Activated effector memory CD4-positive, alpha-beta T cell treated with Interleukin-2 at 50 U/mL for 16 hours (primary cell): ENCODE results near the gene TBCD.

Experiments used
- DNase-seq: peaks from one replicate; pipeline ENCODE4 v3.0.0-alpha.2; 2020

The TBCD gene

DNA sequence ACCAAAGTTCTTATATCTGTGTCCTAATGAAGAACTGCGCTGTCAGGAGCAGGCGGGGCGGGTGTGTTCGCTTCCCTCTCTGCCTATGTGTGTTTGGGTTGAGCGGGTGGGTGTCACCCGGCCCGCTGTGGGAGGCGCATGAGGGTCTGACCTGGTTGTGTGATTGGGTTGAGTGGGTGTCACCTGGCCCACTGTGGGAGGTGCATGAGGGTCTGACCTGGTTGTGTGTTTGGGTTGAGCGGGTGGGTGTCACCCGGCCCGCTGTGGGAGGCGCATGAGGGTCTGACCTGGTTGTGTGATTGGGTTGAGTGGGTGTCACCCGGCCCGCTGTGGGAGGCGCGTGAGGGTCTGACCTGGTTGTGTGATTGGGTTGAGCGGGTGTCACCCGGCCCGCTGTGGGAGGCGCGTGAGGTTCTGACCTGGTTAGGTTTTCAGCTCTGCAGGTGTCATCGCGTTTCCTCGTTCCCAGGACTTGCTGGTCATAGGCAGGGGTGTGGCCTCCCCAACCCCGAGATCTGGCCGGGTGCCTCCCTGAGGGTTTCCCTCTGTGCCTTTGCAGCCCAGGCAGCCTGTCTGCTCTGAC, 157.5 kb downstream of the TBCD start:
- no peak for DNase-seq

DNA sequence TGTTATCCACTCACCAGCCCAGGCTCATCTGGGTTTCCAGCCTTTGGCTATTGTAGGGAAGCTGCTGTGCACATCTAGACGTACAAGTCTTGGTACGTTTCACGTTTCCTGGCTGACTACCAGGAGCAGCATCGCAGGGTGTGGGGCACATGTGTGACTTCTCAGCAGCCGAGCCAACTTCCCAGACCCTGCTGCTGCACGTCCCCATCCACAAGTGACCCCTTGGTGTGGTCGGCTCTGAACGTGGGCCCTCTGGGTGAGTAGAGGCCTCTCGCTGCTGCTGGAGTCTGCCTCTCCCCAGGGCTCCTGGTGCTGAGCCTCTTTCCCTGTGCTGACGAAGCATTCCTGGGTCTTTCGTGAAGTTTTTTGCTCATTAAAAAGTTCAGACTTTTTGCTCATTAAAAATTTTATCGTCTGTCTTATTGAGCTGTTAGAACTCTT, 158.2 kb downstream of the TBCD start:
- no peak for DNase-seq

DNA sequence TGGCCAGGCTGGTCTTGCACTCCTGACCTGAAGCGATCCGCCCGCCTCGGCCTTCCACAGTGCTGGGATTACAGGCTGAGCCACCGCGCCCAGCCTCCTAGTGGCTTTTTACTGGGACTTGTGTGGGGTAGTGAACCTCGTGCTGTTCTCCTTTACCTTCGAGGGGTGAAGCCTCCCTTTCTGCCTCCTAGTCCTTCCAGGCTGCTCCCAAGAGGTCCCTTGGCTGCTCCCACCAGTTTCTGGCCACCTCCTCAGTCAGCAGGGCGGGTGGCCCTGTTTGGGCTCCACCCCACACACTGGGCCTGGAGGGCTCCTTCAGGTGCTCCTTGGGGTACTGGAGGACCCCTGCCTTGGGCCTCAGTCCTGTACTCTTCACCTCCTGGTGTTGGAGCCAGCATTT, 158.9 kb downstream of the TBCD start:
- no peak for DNase-seq

DNA sequence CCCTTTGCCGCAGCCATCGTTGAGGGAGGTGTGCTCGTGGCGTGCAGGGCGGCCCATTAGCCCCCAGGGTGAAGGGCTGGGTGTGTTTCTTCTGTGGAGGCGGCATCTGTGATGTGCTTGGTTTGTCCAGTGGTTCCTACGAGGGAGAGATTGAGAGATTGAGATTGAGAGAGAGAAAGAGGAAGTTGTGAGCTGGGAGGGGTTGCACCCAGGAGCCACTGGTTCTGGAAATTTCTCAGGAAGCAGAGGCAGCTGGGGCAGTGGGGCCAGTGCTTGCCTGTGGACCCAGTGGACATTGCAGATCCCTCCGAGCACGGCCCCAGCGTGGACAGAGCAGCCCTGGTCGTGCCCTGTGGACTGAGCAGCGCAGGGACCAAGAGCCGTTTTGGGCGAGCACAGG, 160.0 kb downstream of the TBCD start:
- no peak for DNase-seq

DNA sequence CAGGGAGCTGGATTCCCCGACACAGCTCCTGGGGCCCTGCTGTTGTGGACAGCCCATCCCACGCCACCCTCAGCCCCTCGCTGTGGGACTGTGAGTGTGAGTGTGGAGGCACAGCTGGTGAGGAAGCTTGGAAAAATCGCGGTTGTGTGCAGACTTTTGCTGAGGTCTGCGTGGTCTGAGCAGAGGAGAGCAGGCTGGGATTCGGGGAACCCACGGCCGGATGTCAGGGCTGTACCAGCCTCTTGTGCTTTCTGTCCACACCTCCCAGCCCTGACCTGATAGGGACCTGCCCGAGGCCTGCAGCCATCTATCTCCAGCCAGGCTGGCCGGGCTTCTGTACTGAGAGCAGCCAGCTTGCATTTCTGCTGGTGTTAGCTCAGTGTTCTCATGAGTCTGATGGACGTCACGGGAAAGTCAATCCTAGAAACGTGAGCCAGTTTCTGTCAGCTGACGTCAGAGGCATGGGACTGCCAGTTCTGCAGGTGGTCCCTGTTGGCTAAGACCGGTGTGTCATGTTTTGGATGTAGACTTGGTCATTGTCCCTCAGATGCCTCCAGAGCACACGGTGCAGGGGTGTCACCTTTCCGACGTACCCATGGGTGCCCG, 160.7 kb downstream of the TBCD start:
- no peak for DNase-seq

DNA sequence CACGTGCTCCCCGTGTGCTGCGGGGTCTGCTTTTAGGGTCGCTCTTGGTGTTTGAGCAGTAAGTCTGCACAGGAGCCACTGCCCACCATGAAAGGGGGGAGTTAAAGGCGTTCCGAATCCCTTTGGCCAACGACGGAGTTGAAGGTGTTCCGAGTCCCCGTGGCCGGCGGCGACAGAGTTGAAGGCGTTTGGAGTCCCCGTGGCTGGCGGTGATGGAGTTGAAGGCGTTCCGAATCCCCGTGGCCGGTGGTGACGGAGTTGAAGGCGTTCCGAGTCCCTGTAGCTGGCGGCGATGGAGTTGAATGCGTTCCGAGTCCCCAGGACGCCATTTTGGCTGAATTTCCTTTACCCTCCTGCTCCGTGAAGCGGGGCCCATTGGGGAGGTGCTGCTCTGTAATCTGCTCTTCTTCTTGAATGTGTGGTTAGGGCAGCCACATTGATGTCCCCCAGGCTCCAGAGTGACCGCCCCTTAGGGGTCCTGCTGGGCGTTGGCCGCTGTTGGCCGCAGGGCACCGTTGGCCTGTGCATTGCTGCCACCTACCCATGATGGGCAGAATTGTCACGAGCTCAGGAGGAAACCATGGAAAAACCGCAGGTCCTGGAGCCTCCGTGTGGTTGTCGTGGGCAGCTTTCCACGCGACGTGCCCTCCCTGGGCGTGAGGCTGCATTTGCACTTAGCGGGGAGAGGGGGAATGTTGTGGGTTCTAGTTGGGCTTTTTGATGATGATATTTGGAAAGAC, 161.6 kb downstream of the TBCD start:
- DNase-seq = no peak

DNA sequence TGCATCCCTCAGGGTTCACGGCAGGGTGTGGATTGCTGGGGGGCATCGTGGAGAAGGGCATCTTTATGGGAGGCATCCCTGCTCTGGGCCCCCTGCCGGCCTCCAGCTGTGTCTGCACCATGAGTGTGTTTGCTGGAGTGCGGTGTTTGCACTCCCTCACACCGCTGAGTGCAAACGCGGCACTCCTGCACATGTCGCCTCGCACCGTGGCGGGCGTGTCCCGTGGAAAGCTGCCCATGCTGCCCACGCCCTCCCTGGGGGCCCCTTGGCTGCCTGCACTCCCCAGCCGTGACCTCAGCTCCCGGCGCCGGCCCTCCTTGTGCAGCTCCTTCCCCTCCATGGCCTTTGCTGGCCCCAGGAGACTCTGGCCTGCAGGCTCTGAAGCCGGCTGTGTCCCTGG, 162.5 kb downstream of the TBCD start:
- DNase-seq = no peak

DNA sequence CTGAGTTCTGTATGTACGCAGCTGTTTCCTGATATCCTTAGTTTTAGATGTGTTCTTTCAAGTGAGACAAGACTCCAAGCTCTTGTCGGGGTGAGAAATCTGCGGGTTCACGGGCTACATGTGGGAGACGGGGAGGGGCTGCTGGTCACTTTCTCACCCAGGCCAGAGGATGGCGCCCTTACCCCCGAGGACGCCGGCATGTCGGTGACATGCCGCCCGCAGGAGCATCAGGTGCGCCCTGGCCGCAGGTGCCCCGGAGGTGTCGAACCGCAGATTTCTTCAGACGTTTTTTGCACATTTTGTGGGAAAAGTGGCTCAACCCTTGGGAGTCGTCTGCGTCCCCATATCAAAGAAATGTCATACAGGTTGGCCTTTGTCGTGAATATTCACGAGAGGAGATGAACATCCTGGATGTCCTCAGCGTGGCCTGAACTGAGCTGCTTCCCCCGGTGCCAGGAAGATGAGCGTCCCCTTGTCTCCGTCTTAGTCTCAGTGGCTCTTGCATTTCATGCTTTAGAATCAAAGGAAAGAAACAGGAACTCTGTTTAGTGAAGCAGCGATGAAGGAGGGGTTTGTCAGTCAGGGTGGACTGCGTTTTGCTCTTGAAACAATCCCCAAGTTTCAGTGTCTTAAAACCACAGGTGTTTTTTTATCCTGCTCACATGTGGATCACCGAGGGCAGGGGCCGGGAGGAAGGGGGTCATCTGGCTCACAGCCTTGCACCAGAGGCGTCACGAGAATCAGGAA, 163.3 kb downstream of the TBCD start:
- no peak for DNase-seq

DNA sequence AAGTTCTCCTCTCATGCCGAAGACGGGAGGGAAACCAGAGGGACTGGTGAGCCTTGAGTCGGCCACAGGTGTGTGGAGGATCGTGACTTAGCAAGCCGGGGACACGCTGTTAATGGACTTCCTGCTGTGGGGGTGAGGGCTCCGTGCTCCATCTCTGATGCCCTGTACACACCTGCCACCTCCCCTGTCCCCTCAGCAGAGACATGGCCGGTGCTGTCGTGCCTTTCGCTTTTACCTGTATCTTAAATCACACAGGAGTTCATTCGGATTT, 163.8 kb downstream of the TBCD start:
- no peak for DNase-seq

DNA sequence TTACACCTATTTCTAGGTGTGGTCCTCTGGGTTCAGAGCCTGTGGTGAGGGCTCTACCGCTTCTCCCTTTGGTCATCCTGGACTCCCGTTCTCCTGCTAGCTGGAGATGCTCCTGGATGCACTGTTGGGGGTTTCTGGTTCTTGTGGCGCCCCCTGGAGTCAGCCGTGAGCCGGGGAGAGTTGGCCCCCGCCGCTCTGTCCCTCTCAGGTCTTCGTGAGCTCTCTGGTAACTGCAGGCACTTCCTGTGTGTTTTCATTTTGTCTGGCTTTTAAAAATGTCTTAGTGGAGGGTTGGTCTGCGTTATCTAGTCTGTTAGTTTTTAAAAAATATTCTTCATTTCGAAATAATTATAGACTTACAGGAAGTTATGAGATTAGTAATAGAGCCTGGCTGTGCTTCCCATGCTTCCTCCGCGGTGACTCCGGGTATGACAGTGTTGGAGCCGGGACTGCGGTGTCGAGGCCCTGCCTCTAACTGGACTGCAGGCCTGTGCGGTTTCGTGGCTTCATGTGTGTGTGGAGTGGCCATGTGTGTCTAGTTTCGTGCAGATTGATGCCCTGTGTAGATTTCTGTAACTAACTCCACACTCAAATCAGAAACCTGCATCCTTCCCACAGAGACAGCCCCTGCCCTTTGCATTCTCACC, 166.0 kb downstream of the TBCD start:
- no peak for DNase-seq

DNA sequence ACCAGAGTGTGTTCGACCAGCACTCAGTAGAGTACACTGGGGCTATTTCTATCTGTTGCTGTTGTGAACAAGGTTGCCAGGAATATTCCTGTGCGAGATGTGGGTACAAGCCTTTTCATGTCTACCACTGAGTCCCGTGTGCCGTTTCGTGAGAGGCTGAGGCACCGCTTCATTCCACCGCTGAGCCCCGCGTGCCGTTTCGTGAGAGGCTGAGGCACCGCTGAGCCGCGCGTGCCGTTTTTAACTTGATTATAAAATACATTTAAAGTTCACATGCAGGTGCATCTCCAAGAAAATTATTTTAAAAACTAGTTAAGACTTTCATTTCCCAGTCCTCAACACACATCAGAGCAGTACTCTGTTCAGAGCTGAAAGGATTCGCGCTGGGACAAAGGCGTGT, 166.6 kb downstream of the TBCD start:
- no peak for DNase-seq

DNA sequence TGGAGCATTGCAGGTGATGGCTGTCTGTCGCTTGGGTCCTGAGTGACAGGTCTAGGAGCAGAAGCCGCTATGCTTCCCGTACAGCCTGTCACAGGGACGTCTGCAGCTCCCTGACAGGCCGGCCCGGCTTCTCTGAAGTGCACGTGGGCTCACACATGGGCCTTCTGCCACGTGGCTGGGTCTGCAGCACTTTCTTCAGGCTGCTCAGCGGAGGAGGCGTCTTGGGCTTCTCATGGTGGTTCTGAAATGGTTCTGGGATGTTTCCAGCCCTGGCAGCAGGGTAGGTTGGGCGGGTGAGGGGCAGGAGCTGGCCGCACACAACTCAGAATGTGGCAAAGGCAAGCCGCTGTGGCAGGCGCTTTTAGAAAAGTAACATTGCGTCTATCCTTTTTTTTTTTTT, 168.3 kb downstream of the TBCD start:
- no peak for DNase-seq

DNA sequence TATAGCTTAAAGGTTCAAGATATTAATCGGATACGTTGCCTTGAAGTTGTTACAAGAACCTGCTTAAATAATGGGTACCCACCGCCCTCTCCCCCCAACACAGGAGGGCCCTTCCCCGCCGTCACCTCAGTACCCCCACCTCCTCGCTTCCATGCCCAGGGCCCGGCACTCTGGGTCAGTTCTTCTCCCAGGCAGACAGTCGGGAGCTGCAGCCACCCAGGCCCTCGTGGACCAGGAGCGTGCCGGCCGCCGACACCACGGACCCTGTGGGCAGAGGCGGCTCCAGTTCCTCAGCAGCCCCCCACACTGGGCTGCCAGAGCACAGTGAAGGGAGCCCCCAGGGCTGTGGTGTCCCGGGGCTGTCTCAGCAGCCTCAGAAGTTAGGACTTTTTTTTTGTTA, 168.8 kb downstream of the TBCD start:
- DNase-seq = no peak

DNA sequence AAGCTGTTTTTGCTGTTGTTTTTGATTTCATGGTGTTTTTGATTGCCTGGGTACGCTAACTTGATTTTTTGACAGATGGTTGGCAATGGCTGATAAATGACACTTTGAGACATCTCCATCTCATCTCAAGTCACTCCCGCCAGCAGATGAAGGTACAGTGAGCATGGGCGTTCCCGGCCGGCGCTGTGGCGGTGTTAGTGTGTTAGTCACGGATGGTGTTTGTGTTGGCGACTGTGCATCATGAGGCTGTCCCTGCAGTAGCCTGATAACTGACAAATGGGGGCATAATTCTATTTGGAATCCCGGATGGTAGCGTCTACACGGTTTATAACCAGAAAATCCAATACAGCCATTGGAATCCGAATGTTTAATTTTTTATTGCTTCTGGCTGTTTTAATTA, 169.6 kb downstream of the TBCD start:
- DNase-seq = no peak

DNA sequence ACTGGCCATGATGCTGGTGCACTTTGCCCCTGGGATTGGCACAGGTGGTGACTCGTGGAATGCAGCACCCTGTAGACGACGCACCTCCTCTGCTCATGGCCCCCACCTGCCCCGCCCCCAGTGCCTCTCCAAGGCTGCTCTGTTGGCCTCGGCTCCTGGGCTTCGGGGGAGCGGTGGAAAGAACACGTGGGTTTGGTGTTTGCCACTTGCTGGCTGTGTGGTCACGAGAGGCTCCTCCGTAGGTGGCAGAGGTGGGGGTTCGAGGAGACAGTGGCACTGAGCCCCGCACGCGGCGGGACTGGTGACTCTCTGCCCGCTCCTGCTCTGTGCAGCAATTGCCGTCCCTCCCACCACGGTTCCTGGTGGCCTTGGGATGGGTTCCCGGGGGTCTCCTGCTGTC, 170.8 kb downstream of the TBCD start:
- DNase-seq = no peak

DNA sequence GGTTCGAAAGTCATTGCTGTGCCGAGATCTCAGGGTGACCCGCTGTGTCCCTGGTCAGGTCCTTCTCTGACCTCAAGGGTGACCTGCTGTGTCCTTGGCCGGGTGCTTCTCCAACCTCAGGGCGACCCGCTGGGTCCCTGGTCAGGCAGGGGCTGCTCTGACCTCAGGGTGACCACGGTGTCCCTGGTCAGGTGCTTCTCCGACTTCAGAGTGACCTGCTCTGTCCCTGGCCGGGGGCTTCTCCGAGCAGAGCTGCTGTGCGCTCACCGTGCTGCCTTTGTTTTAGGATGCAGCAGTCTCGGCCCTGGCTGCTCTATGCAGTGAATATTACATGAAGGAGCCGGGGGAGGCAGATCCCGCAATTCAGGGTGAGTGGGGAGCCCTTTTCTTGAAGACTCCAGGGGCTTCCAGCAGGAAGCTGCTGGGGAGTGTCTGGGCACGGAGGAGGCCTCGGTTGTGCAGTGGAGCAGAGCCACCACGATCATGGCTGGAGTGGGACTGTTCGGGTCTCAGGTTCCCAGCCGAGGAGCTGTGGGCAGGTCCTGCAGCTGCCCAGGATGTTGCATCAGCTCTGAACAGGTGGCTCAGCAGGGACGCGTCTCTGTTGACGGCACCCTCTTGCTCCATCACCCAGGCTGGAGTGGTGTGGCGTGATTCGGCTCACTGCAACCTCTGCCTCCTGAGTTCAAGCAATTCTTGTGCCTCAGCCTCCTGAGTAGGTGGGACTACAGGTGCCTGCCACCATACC, 171.7 kb downstream of the TBCD start:
- DNase-seq = no peak

DNA sequence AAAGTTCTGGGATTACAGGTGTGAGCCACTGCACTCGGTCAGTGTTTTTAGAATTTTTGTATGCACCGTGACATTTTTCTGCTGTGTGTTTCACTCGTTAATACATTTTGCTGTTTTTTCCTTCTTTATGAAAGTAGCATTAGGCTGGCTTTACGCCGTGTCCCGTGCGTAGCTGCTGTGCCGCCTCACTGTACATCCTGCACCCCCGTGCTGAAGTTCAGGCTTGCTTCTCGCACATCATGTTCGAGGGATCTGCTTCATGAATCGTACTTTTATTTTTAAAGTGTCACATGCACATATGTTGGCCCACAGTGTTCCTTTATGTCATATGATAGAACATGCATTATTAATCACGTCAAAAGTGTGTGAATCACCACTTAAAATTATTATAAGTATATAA, 172.3 kb downstream of the TBCD start:
- DNase-seq = no peak

DNA sequence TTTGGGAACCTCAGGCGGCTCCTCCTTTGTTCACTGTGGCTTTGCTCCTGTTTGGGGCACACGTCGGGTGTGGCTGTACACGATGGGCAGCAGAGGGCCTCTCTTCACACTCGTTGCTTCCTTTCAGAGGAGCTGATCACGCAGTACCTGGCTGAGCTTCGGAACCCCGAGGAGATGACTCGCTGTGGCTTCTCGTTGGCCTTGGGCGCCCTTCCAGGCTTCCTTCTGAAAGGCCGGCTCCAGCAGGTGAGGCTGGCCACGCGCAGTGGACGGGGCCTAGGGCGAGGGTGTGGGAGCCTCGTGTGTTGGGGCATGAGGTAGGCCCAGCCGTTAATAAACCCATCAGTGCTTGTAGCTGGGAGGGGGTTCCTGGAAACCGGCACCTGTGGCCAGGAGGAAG, 172.9 kb downstream of the TBCD start:
- no peak for DNase-seq

DNA sequence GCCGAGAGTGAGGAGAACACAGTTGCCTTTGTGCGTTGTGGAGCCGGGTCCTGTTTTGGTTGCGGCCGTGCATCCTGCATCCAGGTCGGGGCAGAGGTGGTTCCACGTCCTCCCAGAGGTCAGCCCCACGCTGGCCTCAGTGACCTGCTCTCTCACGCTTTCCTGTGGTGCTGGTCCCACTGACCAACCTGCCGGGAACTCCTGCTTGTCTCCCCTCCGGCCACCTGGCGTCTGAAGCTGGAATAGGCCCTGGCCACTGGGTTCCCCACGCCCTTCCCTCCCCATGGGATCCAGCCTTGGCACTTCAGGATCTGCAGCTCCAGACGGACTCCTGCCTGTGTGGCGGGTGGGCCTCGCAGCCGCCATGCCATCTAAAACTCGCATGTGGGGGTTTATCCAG, 173.5 kb downstream of the TBCD start:
- DNase-seq = no peak

DNA sequence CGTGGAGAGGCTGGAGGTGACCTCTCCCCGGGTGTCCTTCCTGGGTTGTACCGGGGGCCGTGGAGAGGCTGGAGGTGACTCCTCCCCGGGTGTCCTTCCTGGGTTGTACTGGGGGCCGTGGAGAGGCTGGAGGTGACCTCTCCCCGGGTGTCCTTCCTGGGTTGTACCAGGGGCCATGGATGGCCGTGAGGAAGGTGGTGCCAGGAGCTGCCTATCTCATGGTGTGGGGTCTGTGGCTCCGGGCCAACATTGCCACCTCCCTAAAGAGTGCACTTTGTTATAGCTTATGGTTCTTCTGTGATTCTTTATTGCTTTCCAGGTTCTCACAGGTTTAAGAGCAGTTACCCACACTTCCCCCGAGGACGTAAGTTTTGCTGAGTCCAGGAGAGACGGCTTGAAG, 174.2 kb downstream of the TBCD start:
- DNase-seq = no peak

DNA sequence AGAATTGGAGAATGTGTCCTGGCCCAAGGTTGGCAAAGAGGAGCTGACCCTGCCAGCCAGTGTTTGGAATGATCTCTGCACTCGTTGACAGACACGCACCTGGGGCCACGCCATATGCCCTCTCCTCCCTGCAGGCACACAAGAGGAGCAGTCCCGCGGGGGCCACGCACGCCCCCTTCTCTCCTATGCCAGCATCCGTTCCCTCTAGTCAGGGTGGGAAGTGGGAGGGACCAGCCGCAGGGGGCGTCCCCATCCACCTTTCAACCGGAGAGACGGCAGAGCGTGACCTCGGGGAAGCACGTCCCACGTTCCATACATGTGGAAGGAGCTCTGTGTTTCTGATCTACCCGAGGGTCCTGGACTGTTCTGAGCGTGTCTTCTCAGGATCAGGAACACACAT, 174.9 kb downstream of the TBCD start:
- DNase-seq = no peak

DNA sequence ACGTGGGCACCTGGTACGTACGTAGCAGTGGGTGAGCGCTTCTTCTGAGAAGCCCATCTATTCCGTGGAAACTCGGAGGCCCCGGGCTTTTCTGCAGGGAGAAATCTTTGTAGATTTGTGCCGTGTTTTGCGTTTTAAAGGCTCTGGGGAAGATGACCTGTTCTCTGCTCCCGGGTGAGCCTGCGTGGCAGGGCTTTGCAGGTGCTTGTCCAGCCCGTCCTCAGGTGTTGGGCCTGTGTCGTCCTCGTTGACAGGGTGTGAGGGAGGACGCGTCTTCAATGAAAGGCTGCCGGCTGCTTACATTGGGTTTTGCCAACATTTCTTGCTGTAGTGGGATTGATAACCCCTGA, 175.4 kb downstream of the TBCD start:
- DNase-seq = no peak
